ENCODE measurements around the gene STAG2.

- TF ChIP-seq CTCF (conservative IDR thresholded peaks at IDR 0.05; ENCODE audit: low read depth in 2 of 2) (no peak), POLR2AphosphoS5 (IDR thresholded peaks at IDR 0.05; ENCODE audit: low read depth) (no peak), EZH2 (IDR thresholded peaks at IDR 0.05; ENCODE audit: low read depth, unreplicated experiment) (no peak), STAT1 (IDR thresholded peaks at IDR 0.05; ENCODE audit: unreplicated experiment) (no peak), REST (IDR thresholded peaks at IDR 0.05; ENCODE audit: unreplicated experiment) (no peak), ZNF331 (CRISPR knock-in tag; IDR thresholded peaks at IDR 0.05; ENCODE audit: low read depth) (no peak), EZH2phosphoT487 (IDR thresholded peaks at IDR 0.05; ENCODE audit: unreplicated experiment) (no peak), CREB1 (CRISPR knock-in tag; IDR thresholded peaks at IDR 0.05; ENCODE audit: low read depth) (no peak), NANOG (IDR thresholded peaks at IDR 0.05; ENCODE audit: borderline replicate concordance) (no peak)
Observed at GRCh38 chrX:124125471-124125870, 164.0 kb downstream of the STAG2 start.
